ENCODE results near the gene DUSP1. TPM values are rescaled to one million over a fixed set of nuclear protein-coding genes. Genes with fewer than 3 reads are reported as not detected.
"Not testable (repeated sequence)": the region's sequence is repeated elsewhere in the genome, so short reads cannot be mapped to it uniquely, and the experiment has no call there.

The DUSP1 gene
- polyA plus RNA-seq, 6 donors from 2014 or later: 1,129 to 3,568 (median 2,122) TPM

GRCh38 chr5:172792701-172793570 lies 21.9 kb upstream of the DUSP1 start:
- DNase-seq (no peak), ATAC-seq (ENCODE audit: low read depth in 2 of 2) (no peak)
- peak overlapping the region in 3 of 6 donors; percentile 21 to 63 (median 59) for H3K27ac Mint-ChIP-seq
- peaks cover 5 to 21% (median 15%) of the 10 kb centered on the region in 3 donors for H3K4me1 Mint-ChIP-seq
- H3K27me3 Mint-ChIP-seq: no peaks in the 10 kb centered on the region
- no peaks in the 10 kb centered on the region for H3K36me3 Mint-ChIP-seq
- no peaks in the 10 kb centered on the region for H3K9me3 Mint-ChIP-seq
- no peak overlapping the region for H3K4me3 Mint-ChIP-seq

- Mint-ChIP-seq H3K4me1 (peaks cover 5 to 21% (median 18%) of the 10 kb centered on the region in 3 donors), H3K4me3 (no peak overlapping the region), H3K27me3 (no peaks in the 10 kb centered on the region), H3K36me3 (no peaks in the 10 kb centered on the region), H3K27ac (peak overlapping the region in 1 of 6 donors; percentile 59), H3K9me3 (no peaks in the 10 kb centered on the region)
- DNase-seq (no peak), ATAC-seq (ENCODE audit: low read depth in 2 of 2) (no peak)
These were observed 20.9 kb upstream of the DUSP1 start for GRCh38 chr5:172791726-172792445.

- no peaks in the 10 kb centered on the region for H3K36me3 Mint-ChIP-seq
- no peak for ATAC-seq (ENCODE audit: low read depth in 2 of 2)
- no peaks in the 10 kb centered on the region for H3K27me3 Mint-ChIP-seq
- H3K9me3 Mint-ChIP-seq: no peaks in the 10 kb centered on the region
- H3K4me1 Mint-ChIP-seq: peaks cover 5 to 21% (median 18%) of the 10 kb centered on the region in 3 donors
- DNase-seq: no peak
- peak overlapping the region in 3 of 6 donors; percentile 5 to 86 (median 26) for H3K27ac Mint-ChIP-seq
- no peak overlapping the region for H3K4me3 Mint-ChIP-seq
These were observed 20.3 kb upstream of the DUSP1 start for GRCh38 chr5:172791286-172791685.

- H3K9me3 Mint-ChIP-seq: no peaks in the 10 kb centered on the region
- DNase-seq (no peak), ATAC-seq (ENCODE audit: low read depth in 2 of 2) (no peak)
- peaks cover 5 to 21% (median 18%) of the 10 kb centered on the region in 3 donors for H3K4me1 Mint-ChIP-seq
- peak overlapping the region in 2 of 6 donors; percentile 26 to 69 for H3K27ac Mint-ChIP-seq
- H3K4me3 Mint-ChIP-seq: no peak overlapping the region
- no peaks in the 10 kb centered on the region for H3K27me3 Mint-ChIP-seq
- no peaks in the 10 kb centered on the region for H3K36me3 Mint-ChIP-seq
These were observed 19.5 kb upstream of the DUSP1 start for GRCh38 chr5:172790496-172790889.

GRCh38 chr5:172789687-172790495 lies 18.9 kb upstream of the DUSP1 start:
- DNase-seq (no peak), ATAC-seq (ENCODE audit: low read depth in 2 of 2) (no peak)
- no peaks in the 10 kb centered on the region for H3K9me3 Mint-ChIP-seq
- no peaks in the 10 kb centered on the region for H3K27me3 Mint-ChIP-seq
- peak overlapping the region in 1 of 6 donors; percentile 76 for H3K27ac Mint-ChIP-seq
- no peaks in the 10 kb centered on the region for H3K36me3 Mint-ChIP-seq
- peaks cover 5 to 21% (median 18%) of the 10 kb centered on the region in 3 donors for H3K4me1 Mint-ChIP-seq
- H3K4me3 Mint-ChIP-seq: no peak overlapping the region

GRCh38 chr5:172788771-172789686 lies 18.0 kb upstream of the DUSP1 start:
- Mint-ChIP-seq H3K9me3 (no peaks in the 10 kb centered on the region), H3K4me3 (no peak overlapping the region), H3K36me3 (no peaks in the 10 kb centered on the region), H3K27me3 (no peaks in the 10 kb centered on the region), H3K4me1 (peaks cover 5 to 20% (median 18%) of the 10 kb centered on the region in 3 donors), H3K27ac (peak overlapping the region in 4 of 6 donors; percentile 48 to 70 (median 61))
- DNase-seq (no peak), ATAC-seq (ENCODE audit: low read depth in 2 of 2) (peak in 1 of 2 donors; percentile 30)

- H3K36me3 Mint-ChIP-seq; ATAC-seq (ENCODE audit: low read depth in 2 of 2); H3K4me3 Mint-ChIP-seq; H3K4me1 Mint-ChIP-seq; H3K27me3 Mint-ChIP-seq; H3K9me3 Mint-ChIP-seq; DNase-seq: not testable (repeated sequence)
- peak overlapping the region in 2 of 6 donors; percentile 5 to 13 for H3K27ac Mint-ChIP-seq
These were observed 16.5 kb upstream of the DUSP1 start for GRCh38 chr5:172787538-172787937.

GRCh38 chr5:172786736-172787462 lies 15.9 kb upstream of the DUSP1 start:
- no peaks in the 10 kb centered on the region for H3K27me3 Mint-ChIP-seq
- H3K4me3 Mint-ChIP-seq: no peak overlapping the region
- peaks cover 5% of the 10 kb centered on the region in 3 donors for H3K4me1 Mint-ChIP-seq
- H3K27ac Mint-ChIP-seq: no peak overlapping the region
- H3K36me3 Mint-ChIP-seq: no peaks in the 10 kb centered on the region
- DNase-seq: no peak
- no peak for ATAC-seq (ENCODE audit: low read depth in 2 of 2)
- no peaks in the 10 kb centered on the region for H3K9me3 Mint-ChIP-seq

- no peaks in the 10 kb centered on the region for H3K9me3 Mint-ChIP-seq
These were observed 14.6 kb upstream of the DUSP1 start for GRCh38 chr5:172785429-172786088.

GRCh38 chr5:172784162-172784561 lies 13.2 kb upstream of the DUSP1 start:
- H3K27me3 Mint-ChIP-seq; H3K4me3 Mint-ChIP-seq; ATAC-seq (ENCODE audit: low read depth in 2 of 2); H3K9me3 Mint-ChIP-seq; H3K36me3 Mint-ChIP-seq; H3K4me1 Mint-ChIP-seq; DNase-seq: not testable (repeated sequence)
- H3K27ac Mint-ChIP-seq: peak overlapping the region in 1 of 6 donors; percentile 51

More at GRCh38 chr5:172785429-172786088, 14.6 kb upstream of the DUSP1 start:
- no peaks in the 10 kb centered on the region for H3K36me3 Mint-ChIP-seq
- no peaks in the 10 kb centered on the region for H3K27me3 Mint-ChIP-seq
- DNase-seq (no peak), ATAC-seq (ENCODE audit: low read depth in 2 of 2) (no peak)
- no peak overlapping the region for H3K27ac Mint-ChIP-seq
- H3K4me1 Mint-ChIP-seq: peaks cover 0 to 5% (median 5%) of the 10 kb centered on the region in 3 donors
- peak overlapping the region in 1 of 8 donors; percentile 38 for H3K4me3 Mint-ChIP-seq

- H3K4me1 Mint-ChIP-seq; ATAC-seq (ENCODE audit: low read depth in 2 of 2); H3K36me3 Mint-ChIP-seq; H3K27me3 Mint-ChIP-seq; H3K4me3 Mint-ChIP-seq; H3K9me3 Mint-ChIP-seq; DNase-seq: not testable (repeated sequence)
- H3K27ac Mint-ChIP-seq: peak overlapping the region in 2 of 6 donors; percentile 4 to 76
These were observed 12.3 kb upstream of the DUSP1 start for GRCh38 chr5:172783319-172783718.
